ENCODE results near the gene MYOZ3.
A peak's percentile ranks its signal among the peaks of the same experiment; 100 is the strongest.

Gene MYOZ3

GRCh38 chr5:150616024-150616470 is 45.0 kb upstream of the MYOZ3 start:
- TF ChIP-seq, protein P1, sequence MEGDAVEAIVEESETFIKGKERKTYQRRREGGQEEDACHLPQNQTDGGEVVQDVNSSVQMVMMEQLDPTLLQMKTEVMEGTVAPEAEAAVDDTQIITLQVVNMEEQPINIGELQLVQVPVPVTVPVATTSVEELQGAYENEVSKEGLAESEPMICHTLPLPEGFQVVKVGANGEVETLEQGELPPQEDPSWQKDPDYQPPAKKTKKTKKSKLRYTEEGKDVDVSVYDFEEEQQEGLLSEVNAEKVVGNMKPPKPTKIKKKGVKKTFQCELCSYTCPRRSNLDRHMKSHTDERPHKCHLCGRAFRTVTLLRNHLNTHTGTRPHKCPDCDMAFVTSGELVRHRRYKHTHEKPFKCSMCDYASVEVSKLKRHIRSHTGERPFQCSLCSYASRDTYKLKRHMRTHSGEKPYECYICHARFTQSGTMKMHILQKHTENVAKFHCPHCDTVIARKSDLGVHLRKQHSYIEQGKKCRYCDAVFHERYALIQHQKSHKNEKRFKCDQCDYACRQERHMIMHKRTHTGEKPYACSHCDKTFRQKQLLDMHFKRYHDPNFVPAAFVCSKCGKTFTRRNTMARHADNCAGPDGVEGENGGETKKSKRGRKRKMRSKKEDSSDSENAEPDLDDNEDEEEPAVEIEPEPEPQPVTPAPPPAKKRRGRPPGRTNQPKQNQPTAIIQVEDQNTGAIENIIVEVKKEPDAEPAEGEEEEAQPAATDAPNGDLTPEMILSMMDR (IDR thresholded peaks at IDR 0.05; ENCODE audit: low read depth, low read length) = no peak
- DNase-seq (ENCODE audit: low read depth in 2 of 2) = peak in 1 of 2 donors; percentile 80

GRCh38 chr5:150616506-150616905 is 44.5 kb upstream of the MYOZ3 start:
- TF ChIP-seq, protein P1 (IDR thresholded peaks at IDR 0.05; ENCODE audit: low read depth, low read length) = no peak
- DNase-seq (ENCODE audit: low read depth in 2 of 2) = no peak
- no peak overlapping the region for H3K4me3 ChIP-seq (replicated peaks in 1 of 2; ENCODE audit: low read depth in 2 of 2, low read length in 2 of 2)

More at GRCh38 chr5:150616024-150616470, 45.0 kb upstream of the MYOZ3 start:
- no peak overlapping the region for H3K4me3 ChIP-seq (replicated peaks in 1 of 2; ENCODE audit: low read depth in 2 of 2, low read length in 2 of 2)

DNA sequence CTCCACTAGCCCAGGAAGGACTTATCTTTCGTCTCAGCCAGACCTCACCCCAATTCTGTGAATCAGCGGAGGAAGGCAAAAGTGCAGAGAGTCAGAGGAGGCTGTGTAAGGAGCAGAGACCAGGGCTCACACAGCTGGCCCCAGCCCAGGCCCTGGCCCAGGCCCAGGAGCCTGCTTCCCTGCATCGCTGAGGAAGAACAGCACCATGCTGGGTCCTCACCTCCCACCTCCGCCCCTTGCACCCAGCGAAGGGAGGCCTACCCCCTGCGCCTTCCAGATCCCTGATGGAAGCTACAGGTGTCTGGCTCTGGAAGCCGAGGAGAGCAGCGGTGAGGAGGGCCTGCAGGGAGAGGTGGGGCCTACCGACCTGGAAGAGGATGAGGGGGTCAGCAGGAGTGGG is 42.9 kb upstream of the MYOZ3 start:
- H3K4me3 ChIP-seq (replicated peaks in 1 of 2; ENCODE audit: low read depth in 2 of 2, low read length in 2 of 2) = no peak overlapping the region
- TF ChIP-seq, protein P1 (IDR thresholded peaks at IDR 0.05; ENCODE audit: low read depth, low read length) = no peak
- peak in 1 of 2 donors; percentile 78 for DNase-seq (ENCODE audit: low read depth in 2 of 2)

DNA sequence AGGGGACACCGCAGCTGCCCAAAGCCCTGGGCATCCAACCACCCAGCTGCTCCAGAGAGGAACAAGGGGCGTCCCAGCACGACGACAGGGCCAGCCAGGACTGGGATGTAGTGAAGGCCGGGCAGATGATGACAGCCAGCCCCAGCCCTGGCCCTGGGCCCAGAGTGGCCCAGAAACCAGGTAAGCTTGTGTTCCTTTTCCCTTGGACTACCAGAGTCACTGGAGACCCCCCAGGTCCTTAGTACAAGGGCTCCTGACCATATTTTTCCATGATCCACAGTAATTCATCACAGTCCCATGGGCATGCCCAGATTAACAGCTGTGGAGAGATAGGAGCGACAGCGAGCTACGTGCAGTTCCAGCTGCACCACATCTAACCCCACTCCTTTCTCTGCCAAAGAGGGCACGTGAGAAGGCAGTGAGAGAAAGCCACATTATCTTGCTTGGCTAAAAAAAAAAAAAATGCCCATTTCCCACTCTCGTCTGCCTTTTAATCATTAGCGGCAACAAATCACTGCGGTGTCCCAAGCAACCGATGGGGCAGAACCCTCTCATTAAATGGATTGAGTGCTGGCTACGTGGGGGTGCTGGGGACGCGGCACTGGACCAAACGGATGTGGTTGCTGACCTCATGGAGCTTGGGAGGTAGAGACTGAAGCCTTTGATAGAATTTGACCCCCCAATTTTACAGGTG is 42.3 kb upstream of the MYOZ3 start:
- H3K4me3 ChIP-seq (replicated peaks in 1 of 2; ENCODE audit: low read depth in 2 of 2, low read length in 2 of 2) = no peak overlapping the region
- DNase-seq (ENCODE audit: low read depth in 2 of 2) = peak in 1 of 2 donors; percentile 96
- TF ChIP-seq, protein P1 (IDR thresholded peaks at IDR 0.05; ENCODE audit: low read depth, low read length) = no peak

DNA sequence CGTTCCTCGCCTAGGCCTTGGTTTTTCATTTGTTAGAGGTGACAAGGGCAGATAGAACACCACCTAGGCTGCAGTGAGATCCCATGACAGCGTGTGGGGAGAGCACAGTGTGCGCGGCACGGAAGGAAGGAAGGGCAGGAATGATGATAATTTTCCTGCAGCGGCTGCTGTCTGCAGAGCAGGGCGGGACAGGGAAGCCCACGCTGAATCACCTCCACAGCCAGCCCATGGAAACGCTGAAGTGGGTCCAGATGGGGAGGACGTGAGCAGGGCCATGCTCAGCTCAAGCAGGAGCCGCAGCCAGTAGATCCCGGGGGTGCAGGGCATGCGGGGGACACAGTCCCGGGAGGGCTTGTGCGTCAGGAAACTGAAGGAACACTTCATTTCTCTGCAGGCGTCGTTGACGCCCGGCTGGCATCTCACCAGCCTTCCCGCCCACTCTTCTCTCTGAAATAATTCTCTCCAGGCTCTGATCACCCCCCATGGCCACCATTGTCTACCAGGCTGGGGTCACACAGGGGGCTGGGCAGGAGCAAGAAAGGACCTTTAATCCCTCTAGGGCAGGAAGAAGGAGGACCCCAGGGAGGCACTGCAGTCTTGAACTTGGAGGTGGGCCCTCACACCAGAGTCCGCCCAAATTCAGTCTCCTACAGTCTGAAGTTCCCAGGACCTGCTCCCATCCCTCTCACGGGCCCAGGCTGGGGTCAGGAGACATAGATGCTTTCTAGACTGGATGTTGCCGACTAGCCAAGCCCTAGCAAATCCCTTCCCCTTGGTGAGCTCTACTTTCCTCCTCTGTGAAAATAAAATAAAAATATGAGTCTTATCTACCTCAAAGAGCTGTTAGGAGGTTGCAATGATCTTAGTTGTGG is 41.5 kb upstream of the MYOZ3 start:
- DNase-seq (ENCODE audit: low read depth in 2 of 2) = peak; percentile 55 to 92
- H3K4me3 ChIP-seq (replicated peaks in 1 of 2; ENCODE audit: low read depth in 2 of 2, low read length in 2 of 2) = no peak overlapping the region
- TF ChIP-seq, protein P1 (IDR thresholded peaks at IDR 0.05; ENCODE audit: low read depth, low read length) = no peak

DNA sequence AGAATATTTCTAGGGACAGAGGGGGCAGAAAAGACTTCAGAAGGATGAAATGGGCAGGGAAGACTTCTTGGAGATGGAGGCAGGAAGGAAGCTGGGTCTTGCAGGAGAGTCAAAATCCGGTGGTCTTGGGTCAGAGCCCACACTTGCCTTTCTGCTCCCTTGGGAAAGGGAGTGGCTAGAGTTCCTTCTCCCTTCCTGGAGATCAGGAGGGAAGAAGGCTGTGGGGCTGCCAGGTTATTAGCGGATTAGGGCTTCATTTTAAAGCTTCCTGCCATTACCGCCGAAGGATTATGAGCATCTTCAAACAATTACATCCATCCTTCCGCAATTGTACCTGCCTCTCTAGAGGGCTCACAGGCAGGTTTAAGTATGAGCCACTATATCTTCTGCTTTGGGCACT is 39.8 kb upstream of the MYOZ3 start:
- H3K4me3 ChIP-seq (replicated peaks in 1 of 2; ENCODE audit: low read depth in 2 of 2, low read length in 2 of 2) = no peak overlapping the region
- DNase-seq (ENCODE audit: low read depth in 2 of 2) = no peak
- TF ChIP-seq, protein P1 (IDR thresholded peaks at IDR 0.05; ENCODE audit: low read depth, low read length) = no peak
